M059J (cell line): ENCODE measurements around the gene ARHGAP25. TPM values are rescaled to one million over a fixed set of nuclear protein-coding genes. Genes with fewer than 3 reads are reported as not detected.

Experiments used
- DNase-seq: peaks from one replicate; pipeline ENCODE4 v3.0.0-alpha.2; 2012; ENCODE audit warnings: low read depth
- total RNA-seq: library from RNA; depleted of rRNA; stranded (reverse); fragments of >200 nt; shearing (Covaris generic); gene quantifications from 2 replicates; pipeline ENCODE4 v1.2.3, GENCODE V29; 2014

Gene ARHGAP25
- total RNA-seq, 1 experiment from 2014 or later = 0.27 TPM

DNA sequence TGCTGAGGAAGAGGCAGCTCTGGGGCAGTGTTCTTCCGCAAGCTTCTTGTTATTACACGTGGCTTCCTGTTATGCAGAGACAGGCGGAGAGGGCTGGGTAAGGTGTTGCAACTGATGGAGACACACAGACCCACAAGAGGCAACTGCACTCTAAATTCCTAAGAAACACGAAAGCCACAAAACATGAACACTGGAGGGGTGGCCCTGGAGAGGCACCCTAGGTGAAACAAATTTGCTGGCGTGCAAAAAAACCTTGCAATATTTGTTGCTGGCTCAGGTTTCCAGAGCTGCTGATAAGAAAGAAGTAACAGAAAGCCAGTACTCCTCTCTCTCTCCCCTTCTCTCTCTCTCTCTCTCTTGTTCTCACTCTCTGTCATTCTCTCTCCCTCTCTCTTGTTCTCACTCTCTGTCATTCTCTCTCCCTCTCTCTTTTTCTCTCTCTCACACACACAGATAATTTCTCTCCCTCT lies 31.8 kb downstream of the ARHGAP25 start:
- DNase-seq = peak; percentile 10

DNA sequence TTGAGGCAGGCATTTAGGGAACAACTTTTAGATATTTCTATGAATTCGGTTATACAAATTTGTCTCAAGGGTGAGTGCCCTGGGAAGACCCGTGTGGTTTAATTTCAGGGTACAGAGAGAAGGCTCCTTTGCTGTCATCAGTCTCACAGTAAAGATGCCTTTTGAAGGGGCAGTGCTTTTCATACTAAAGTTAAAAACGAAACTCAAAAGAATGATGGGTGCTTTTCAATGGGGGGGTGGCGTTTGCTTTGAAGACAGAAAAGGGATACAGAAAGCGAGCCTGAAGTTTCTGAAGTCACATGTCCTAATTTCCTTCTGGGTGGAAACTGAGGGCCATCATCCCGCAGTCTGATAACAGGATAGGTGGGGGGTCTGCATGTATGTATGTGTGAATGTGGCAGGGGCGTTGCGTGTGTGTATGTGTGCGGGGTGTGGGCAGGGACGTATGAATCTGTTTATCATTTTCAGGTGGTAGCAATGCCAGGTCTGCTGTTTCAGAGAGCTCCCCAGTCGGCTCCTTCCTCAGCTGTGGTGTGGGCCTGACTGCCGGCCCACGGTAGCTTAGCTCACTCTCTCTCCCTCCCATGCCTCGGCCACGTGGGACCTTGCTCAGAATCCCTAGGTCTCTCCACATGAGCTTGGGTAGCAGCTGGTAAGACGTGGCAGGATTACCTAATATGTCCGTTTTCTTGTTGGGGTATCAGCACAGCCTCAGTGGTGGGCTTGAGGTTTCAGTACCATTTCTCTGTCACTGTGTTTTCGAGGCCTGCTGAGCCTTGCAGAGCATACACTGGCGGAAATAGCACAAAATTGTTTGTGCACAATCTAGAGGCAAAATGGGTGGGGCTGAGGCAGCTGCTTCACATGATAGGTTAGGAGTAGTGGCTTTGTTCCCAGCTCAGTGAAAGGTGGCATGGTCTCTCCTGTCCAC lies 32.7 kb downstream of the ARHGAP25 start:
- no peak for DNase-seq

DNA sequence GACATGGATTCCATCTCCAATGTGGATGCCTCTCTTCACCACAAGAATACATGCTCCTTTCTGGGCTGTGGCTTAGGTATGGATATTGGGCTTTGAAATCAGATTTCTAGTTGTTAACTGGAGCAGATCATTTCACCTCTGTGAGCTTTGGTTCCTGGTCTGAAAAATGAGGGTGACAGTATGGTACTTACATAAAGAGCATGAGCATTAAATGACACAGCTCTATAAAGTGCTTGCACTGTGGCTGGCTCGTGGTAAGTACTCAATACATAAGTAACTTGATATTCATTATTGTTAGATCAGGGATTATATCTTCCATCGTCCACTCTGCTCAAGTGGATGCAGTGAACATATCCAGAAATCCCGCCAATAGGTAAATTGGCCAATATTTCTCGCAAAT lies 33.4 kb downstream of the ARHGAP25 start:
- DNase-seq = no peak

DNA sequence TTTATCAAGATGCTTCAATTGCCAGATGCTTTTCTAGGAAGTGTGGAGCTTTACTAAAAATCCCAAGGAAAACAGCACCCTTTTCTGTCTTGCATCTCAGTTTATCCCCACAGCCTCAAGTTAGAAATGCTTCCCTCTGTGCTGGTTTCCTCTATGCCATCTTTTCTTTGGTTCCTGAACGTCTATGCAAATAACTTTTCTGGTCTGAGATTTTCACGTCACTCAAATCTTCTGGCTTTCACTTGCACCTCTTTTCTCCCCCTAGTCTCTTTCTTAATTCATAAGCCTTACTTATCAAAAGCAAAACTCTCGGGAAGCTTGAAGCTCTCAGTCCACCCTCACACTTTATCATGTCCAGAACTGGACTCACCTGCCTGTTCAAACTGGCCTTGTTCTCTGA lies 33.9 kb downstream of the ARHGAP25 start:
- no peak for DNase-seq

DNA sequence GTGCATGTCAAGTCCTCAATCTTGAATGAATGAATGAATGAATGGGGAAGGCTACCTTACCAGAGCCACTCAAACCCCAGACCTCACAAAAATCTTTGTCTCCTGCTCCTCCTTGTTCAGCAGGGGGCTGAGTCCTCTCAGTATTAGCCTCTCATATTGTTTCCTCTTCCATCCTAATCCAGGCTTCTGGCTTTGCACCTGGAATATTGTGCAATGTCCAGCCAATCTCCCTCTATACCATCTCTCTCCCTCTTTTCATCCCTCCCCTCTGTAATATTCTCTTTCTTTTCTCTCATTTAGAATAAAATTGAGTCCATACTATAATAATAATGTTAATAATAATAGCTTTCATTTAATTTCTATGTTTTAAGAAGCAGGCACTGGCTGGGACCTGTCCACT lies 34.3 kb downstream of the ARHGAP25 start:
- no peak for DNase-seq

DNA sequence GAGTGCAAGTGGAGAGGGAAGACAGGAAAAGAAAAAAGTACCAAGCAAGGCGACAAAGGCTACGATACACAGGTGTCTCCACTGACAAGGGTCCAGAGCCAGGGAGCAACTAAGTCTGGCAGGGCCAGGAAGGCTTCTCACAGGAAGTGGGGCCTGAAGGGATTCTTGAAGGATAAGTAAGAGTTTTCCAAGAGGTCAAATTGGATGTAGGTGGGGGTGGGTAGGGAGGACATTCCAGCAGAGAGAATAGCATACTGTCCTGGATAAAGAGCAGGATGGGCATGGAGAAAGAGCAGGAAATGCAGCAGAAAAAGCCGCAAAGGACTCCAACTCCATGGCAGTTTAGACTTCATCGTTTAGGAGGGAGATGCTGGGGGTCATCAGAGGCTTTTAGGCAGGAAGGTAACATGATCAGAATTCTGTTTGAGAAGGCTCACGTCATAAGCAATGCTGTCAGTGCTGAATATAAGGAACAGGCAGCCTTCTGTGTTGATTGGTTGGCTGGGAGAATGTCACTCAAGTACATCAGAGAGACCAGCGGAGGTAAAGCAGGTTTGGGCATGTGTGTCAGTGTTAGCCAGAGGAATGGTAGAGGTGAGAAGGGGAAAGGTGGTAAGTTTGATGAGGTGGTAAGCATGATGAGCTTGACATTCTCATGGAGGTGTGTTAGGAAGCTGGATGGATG lies 35.1 kb downstream of the ARHGAP25 start:
- DNase-seq = peak; percentile 2

DNA sequence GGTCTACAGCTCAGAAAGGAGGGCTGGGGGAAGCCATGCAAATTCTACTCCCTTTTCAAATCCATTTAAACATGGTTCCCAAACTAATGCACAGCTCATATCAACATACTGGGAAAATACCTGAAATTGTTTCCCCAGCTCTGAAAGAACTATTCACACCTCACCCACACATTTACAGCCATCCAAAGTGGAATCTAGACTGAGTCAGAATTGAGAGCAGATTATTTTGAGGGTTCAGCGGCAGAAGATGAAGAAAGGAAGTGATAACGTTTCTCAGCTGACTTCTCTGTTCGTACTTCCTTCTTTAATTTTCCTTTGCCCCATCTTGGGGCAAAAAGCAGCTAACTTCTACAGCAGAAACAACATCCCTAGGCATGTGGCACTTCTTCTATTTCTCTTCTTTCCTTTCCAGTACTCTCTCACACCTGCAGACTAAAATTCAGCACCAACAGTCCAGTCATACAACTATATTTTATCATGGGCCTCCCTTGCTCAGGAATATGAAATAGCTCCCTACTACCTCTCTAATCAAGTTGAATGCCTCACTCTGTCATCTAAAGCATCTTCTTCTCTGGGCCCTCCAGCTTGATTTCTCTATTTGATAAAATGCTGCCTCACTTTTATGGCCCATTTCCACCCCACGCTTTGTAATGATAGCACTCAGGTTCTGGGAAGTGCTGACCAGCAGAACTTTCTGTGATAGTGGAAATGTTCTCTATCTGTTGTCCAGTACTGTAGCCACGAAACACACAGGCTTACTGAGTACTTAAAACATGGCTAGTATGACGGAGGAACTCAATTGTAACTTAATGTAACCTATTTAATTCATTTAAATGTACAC lies 35.9 kb downstream of the ARHGAP25 start:
- no peak for DNase-seq

DNA sequence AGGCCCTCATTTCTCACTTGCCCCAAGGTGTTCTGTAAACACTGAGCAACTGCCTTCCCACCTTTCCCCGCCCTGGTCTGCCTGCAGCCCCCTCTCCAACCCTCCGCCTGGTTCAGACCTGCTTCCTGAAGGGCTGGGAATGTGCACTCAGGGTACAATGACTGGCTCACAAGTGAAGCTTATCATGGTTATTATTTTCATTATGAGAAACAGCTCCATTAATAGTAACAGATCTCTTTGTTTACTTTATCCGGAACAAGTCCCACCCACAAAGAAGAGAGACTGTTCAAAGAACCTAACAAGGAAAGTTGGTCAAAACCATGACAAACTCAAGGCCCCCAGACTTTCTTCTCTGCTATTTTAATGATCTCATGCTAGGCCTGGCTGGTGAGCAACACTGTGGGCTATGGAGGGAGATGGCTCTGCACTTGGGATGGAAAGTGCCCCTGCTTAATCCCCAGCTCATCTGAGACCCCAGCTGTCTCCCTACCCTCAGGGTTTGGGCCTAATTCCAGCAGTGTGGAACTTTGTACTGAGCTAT lies 36.7 kb downstream of the ARHGAP25 start:
- no peak for DNase-seq

DNA sequence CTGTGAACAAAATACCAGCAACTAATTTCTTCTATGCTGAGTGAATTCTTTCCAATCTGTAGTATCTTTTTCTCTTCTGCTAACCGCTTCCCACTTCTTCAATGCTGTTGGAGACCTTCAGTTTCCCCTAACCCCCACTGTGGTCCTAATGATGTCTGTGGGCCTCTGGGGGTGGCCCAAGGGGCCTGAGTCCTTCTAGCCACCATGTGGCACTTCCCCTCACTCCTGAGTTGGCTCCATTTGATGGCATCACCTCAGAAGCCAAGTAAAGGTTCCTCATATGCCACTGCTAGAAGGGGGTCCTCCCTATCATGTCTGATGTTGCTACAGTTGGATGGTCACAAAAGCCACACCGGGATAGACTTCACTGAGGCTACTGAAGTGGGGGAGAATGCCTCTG lies 37.5 kb downstream of the ARHGAP25 start:
- no peak for DNase-seq

DNA sequence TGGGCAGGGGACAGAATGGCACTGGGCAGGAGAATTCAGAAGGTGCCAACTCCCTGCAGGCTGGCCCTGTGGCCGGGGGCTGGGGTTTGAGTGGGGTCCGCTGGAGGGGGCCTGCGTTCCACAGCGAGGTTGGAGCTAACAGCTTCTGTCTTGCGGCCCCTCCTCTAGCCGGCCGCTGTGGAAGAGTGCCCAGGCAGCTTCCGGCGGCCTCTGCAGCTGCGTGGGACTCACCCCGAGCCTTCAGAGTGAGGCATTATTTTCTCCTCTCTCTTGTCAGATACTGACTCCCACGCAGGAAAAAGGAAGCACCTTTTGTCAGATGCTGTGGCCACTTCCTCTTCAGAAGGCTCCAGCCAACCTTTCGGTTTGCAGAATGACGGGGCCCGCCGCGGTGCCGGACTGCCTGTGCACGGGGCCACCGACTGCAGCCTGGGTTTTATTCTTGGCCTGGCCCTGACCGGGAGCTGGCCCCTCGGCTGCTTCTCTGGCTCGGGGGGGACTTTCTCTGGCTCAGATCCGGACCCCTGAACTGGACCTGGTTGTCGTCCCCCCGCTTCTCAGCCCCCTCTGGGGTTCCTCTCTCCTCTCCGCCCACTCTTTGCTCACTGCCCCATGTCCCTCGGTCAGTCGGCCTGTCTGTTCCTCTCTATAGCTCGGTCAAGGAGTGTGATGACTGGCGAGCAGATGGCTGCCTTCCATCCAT lies 40.1 kb downstream of the ARHGAP25 start:
- DNase-seq = peak; percentile 4

DNA sequence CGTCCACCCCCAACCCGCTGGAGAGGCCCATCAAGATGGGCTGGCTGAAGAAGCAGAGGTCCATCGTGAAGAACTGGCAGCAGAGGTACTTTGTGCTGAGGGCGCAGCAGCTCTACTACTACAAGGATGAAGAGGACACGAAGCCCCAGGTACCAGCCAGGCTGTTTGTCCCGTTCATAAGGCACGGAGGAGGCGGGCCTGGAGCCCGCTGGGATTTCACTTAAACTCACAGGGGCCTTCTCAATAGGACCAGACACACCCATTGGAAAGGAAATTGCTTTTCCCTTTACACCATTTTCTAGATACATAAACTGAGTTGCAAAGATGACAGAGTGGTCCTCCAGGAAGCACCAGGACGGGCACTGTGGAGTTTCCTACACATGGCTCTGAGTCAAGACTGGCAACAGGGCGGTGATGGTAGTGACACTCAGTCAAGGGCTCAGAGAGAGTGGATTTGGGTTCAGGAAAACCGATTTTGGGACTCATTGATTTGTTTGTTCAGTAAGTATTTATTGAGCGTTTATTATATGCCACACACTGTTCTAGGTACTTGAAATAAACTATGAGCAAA lies 40.7 kb downstream of the ARHGAP25 start:
- DNase-seq = no peak

DNA sequence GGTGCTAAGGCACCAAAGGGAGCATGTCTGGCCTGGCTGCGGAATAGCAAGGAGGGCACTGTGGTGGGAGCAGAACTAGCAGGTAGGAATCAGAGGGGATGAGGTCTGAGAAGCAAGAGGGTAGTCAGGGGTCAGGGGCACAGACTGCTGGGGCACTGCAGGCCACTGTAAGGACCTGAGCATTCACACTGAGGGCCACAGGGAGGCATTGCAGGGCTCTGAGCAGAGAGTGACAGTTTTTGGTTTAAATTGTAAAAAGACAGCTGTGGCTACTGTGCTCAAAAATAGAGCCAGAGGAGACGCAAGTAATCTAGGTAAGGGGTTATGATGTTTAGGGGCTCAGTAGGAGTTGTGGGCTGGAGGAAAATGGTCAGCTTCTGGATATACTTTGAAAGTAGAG lies 41.5 kb downstream of the ARHGAP25 start:
- no peak for DNase-seq

DNA sequence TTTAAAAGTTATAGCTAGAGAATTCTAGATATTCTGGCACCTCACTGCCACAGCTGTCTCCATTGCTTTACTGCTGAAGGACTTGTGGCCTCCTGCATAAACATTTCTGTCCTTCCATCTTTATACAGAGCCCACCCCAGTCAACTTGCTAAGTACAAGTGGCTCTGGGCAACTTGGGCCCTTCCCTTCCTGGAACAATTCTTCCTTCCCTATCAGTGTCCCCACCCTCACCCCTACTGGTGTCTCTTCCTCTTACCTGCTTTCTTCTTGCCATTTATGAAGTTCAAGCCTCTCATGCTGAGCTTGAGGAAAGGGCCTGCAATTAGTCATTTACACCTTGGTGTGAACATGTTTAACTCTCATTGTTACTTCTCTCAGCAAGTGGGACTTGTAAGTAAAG lies 45.0 kb downstream of the ARHGAP25 start:
- DNase-seq = no peak

DNA sequence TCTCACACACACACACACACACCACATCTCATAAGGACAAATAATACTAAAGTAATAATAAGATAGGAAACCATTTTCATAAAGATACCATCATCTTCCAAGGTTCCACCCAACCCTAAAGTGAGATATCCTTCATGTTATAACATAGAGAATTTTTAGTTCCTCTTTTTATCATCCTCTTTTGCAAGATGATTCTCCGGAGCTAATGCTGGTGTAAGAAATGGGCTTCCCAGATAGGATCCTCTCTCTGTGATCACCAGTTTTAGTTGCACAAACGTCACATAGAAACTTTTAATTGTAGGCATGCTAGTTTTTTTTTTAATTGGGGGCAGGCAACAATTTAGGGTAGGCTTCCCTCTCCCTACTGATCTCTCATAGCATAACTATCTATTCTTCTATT lies 49.6 kb downstream of the ARHGAP25 start:
- no peak for DNase-seq

DNA sequence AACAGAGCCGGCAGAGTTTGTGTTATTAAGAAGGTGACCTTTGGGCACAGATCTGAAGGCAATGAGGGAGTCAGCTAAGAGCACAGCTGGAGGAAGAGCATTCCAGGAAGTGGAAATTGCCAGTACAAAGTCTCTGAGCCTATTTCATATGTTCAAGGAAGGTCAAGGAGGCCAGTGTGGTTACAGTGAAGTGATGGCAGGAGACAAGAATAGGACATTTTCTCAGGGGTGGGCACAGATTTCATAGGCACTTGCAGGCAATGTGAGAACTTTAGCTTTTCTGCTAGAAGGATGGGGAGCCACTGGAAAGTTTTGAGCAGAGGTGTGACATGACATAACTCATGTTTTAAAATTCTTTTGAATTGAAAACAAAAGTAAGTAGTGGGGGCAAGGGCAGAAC lies 50.3 kb downstream of the ARHGAP25 start:
- DNase-seq = no peak

DNA sequence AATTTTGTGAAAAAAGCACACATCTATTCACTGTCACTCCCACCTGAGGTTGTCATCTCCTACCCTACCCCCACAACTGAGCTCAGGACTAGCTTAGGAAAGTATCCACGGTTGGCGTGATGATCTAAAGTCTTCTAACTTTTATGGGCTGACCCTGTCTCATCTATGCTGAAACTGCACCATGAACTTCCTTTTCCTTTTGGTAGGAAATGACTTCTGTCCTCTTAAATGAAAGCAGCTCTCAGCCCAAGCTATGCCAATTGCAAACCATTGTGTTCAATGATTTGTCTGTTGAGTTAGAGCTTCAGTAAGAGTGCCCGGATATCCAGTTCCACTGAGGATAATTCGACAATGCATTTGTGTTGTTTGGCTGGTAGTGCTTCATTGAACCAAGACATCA lies 52.7 kb downstream of the ARHGAP25 start:
- DNase-seq = no peak

DNA sequence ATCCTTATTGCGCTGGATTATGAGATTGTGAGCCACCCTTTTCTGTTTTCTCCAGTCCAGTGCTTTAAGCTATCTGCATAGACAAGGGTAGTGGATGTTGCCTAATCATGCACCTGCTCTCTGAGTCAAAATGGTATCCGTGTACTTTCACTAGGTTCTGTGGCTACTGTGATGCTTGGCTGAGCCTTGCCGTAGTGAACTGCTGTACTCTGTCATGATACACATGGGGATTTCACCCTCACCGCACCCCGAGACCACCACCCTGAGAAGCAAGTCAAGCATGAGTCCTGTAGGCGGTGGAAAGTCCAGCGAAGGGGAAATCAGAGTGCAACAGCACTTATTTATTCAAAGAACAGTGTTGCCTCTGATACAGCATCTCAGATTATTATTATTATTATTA lies 55.0 kb downstream of the ARHGAP25 start:
- no peak for DNase-seq

DNA sequence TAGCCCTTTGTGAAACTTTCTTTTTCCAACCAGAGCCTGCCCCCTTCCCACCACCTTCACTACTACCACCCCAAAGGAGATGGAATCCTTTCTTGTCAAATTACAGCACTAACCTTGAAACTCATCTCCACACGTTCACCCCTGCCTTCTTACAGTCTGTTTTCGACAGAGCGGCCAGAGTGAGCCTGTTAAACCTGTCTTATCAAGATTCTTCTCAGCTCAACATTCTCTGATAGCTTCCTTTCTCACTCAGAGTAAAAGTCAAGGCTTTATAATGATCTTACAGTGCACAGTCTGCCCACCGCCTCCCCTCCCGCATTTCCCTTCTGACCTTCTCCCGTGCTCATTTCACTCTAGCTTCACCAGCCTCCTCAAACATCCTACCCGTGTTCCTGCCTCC lies 56.0 kb downstream of the ARHGAP25 start:
- no peak for DNase-seq

DNA sequence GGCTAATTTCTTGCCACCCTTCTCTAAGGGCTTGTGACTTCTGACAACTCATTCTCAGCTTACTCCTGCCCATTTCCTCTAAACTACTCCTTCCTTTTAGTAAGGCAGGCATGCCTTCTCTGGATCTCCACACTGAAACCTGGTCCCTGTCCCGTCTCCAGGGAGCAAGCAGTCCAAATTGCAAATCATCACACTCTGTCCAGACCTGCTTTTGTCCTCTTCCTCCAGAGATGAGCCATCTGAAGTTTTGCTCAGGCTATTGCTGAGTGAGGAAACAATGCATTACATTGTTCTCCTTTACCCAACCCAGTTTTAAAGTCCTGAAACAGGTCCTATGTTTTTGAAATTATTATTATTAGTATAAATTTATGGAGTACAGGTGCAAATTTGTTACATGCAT lies 57.3 kb downstream of the ARHGAP25 start:
- DNase-seq = no peak

DNA sequence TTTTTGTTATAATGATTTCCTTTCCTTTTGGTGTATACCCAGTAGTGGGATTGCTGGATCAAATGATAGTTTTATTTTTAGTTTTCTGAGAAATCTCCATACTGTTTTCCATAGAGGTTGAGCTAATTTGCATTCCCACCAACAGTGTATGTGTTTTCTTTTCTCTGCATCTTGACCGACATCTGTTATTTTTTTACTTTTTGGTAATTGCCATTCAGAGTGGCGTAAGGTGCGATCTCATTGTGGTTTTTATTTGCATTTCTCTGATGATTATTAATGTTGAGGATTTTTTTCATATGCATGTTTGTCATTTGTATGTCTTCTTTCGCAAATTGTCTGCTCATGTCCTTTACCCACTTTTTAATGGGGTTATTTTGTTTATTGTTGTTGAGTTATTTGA lies 58.1 kb downstream of the ARHGAP25 start:
- DNase-seq = no peak
